ENCODE results near the gene GAS7. TPM values are rescaled to one million over a fixed set of nuclear protein-coding genes. Genes with fewer than 3 reads are reported as not detected.

Gene GAS7
- total and polyA plus RNA-seq, 8 donors, result 30.4 to 83.4 (median 40.1) TPM

- no peak overlapping the region for H3K4me3 ChIP-seq
- no peak for TF ChIP-seq CTCF (IDR thresholded peaks at IDR 0.05)
- no peaks in the 10 kb centered on the region for H3K36me3 ChIP-seq
- ATAC-seq (no peak), DNase-seq (no peak)
- no peaks in the 10 kb centered on the region for H3K9me3 ChIP-seq
- H3K27me3 ChIP-seq, result peaks cover 8 to 77% of the 10 kb centered on the region in 2 donors
- peaks cover 0 to 91% of the 10 kb centered on the region in 2 donors for H3K4me1 ChIP-seq
- intact Hi-C loops (cut with DNase I), result no loop called here
- peak overlapping the region in 1 of 2 donors; percentile 23 for H3K27ac ChIP-seq
Measured at GRCh38 chr17:10031127-10031526, 167.3 kb downstream of the GAS7 start.

GRCh38 chr17:10029129-10029528, 169.3 kb downstream of the GAS7 start:
- no peak overlapping the region for H3K4me3 ChIP-seq
- peak overlapping the region in 1 of 2 donors; percentile 6 for H3K27ac ChIP-seq
- intact Hi-C loops (cut with DNase I), result no loop called here
- H3K36me3 ChIP-seq, result no peaks in the 10 kb centered on the region
- no peak for TF ChIP-seq CTCF (IDR thresholded peaks at IDR 0.05)
- H3K4me1 ChIP-seq, result peaks cover 0 to 74% of the 10 kb centered on the region in 2 donors
- no peaks in the 10 kb centered on the region for H3K9me3 ChIP-seq
- peaks cover 8 to 79% of the 10 kb centered on the region in 2 donors for H3K27me3 ChIP-seq
- ATAC-seq, result peak; percentile 69
- no peak for DNase-seq

GRCh38 chr17:10025976-10026901, 172.2 kb downstream of the GAS7 start:
- no peak overlapping the region for H3K4me3 ChIP-seq
- H3K36me3 ChIP-seq, result no peaks in the 10 kb centered on the region
- no peak for TF ChIP-seq CTCF (IDR thresholded peaks at IDR 0.05)
- H3K27ac ChIP-seq, result no peak overlapping the region
- H3K9me3 ChIP-seq, result no peaks in the 10 kb centered on the region
- ATAC-seq, result no peak
- peaks cover 8 to 86% of the 10 kb centered on the region in 2 donors for H3K27me3 ChIP-seq
- H3K4me1 ChIP-seq, result peaks cover 2 to 74% of the 10 kb centered on the region in 2 donors
- DNase-seq, result no peak
- intact Hi-C loops (cut with DNase I), result no loop called here

DNA sequence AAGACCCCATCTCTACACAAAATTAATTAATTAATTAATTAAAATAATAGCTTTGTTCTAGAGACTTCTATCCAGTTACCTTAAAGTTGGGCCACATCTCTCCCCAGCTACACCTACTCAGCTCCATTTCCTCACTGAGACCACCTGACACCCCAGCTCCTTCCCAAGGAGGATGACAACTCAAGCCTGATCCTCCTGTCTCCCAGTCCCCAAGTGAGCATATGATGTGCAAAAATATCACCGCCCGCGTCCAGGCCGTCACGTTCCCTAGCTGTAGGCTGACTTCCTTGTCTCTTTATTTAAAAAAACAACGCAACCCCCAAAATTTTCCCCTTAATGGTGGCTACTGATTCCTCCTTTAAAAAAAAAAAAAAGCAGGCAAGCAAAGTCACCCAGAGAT, 173.2 kb downstream of the GAS7 start:
- no peak for TF ChIP-seq CTCF (IDR thresholded peaks at IDR 0.05)
- Histone ChIP-seq H3K36me3 (no peaks in the 10 kb centered on the region), H3K4me1 (peaks cover 3 to 74% of the 10 kb centered on the region in 2 donors), H3K27me3 (peaks cover 8 to 86% of the 10 kb centered on the region in 2 donors), H3K27ac (no peak overlapping the region), H3K4me3 (no peak overlapping the region), H3K9me3 (no peaks in the 10 kb centered on the region)
- intact Hi-C loops (cut with DNase I), result no loop called here
- DNase-seq (no peak), ATAC-seq (no peak)

DNA sequence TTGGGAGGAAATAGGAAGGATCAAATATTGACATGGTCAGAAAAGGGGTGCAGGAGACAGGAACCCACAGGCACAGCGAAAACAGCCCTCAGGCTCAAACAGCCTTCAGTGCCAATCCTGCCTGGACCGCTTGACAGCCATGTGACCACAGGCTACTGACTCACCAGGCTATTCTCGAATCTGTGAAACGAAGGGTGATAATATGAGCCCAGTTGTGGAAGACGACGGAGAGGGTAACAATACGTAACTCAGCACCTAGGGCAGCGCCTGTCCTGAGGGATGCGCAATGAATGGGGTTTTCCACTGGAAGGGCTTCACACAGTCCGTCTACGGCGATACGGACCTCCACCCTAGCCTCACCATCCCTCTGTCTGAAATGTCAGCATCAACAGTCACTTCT, 176.0 kb downstream of the GAS7 start:
- Histone ChIP-seq H3K36me3 (no peaks in the 10 kb centered on the region), H3K4me3 (no peak overlapping the region), H3K4me1 (peaks cover 3 to 79% of the 10 kb centered on the region in 2 donors), H3K27me3 (peaks cover 7 to 89% of the 10 kb centered on the region in 2 donors), H3K27ac (no peak overlapping the region), H3K9me3 (no peaks in the 10 kb centered on the region)
- no peak for TF ChIP-seq CTCF (IDR thresholded peaks at IDR 0.05)
- ATAC-seq, result peak; percentile 9
- intact Hi-C loops (cut with DNase I), result no loop called here
- DNase-seq, result no peak
